Activated CD8-positive, alpha-beta T cell treated with anti-CD3 and anti-CD28 coated beads for 36 hours (primary cell): Measurements from ENCODE around the gene ZNF699. TPM values are rescaled to one million over a fixed set of nuclear protein-coding genes. Genes with fewer than 3 reads are reported as not detected.
A peak's percentile ranks its signal among the peaks of the same experiment; 100 is the strongest.
"Not testable (repeated sequence)": the region's sequence is repeated elsewhere in the genome, so short reads cannot be mapped to it uniquely, and the experiment has no call there.

ENCODE experiments used
- ATAC-seq: fragments of 200-7000 bp; cut with Tn5 transposase; one replicate; pipeline ENCODE4 v1.10.0; 2021; ENCODE audit warnings: mild to moderate bottlenecking, moderate library complexity
- CTCF ChIA-PET: fragments of 350-600 bp; sonication (Branson Sonifier 250); formaldehyde crosslinking; loops from one replicate; lab custom pipeline; 2021; ENCODE audit warnings: antibody characterized with exemption; lab: Charles Lee
- POLR2A ChIA-PET: fragments of 350-600 bp; sonication (Branson Sonifier 250); formaldehyde crosslinking; loops from one replicate; lab custom pipeline; 2021; ENCODE audit warnings: antibody characterized with exemption; lab: Charles Lee
- DNase-seq: peaks from one replicate; pipeline ENCODE4 v3.0.0-alpha.2; 2020
- H3K27ac Mint-ChIP-seq: one replicate; pipeline ENCODE4 v1.8.0; 2021; ENCODE audit warnings: mild to moderate bottlenecking, mixed read lengths
- H3K27me3 Mint-ChIP-seq: one replicate; pipeline ENCODE4 v1.8.0; 2021; ENCODE audit warnings: mixed read lengths
- H3K36me3 Mint-ChIP-seq: one replicate; pipeline ENCODE4 v1.8.0; 2021; ENCODE audit warnings: low read depth, mixed read lengths
- H3K4me1 Mint-ChIP-seq: one replicate; pipeline ENCODE4 v1.8.0; 2021; ENCODE audit warnings: low read depth, mixed read lengths
- H3K4me3 Mint-ChIP-seq: one replicate; pipeline ENCODE4 v1.8.0; 2021; ENCODE audit warnings: mild to moderate bottlenecking, moderate library complexity, mixed read lengths
- H3K9me3 Mint-ChIP-seq: one replicate; pipeline ENCODE4 v1.8.0; 2021; ENCODE audit warnings: mixed read lengths
- intact Hi-C: fragments of 100-400 bp; cut with micrococcal nuclease; formaldehyde crosslinking; loops from one replicate; pipeline ENCODE4 v1.10.0; 2022
- total RNA-seq, 2 experiments: library from RNA; stranded (reverse); gene quantifications; one replicate each; pipeline ENCODE4 v1.2.3, GENCODE V29; 2021
- TF ChIP-seq, protein P1 (sequence below): fragments of 200-600 bp; IDR thresholded peaks from one replicate; pipeline ENCODE4 v1.8.0; 2022; ENCODE audit warnings: antibody characterized with exemption, mild to moderate bottlenecking

ZNF699 gene
- total RNA-seq, 2 experiments from 2014 or later = 5.2 to 6.3 TPM

DNA sequence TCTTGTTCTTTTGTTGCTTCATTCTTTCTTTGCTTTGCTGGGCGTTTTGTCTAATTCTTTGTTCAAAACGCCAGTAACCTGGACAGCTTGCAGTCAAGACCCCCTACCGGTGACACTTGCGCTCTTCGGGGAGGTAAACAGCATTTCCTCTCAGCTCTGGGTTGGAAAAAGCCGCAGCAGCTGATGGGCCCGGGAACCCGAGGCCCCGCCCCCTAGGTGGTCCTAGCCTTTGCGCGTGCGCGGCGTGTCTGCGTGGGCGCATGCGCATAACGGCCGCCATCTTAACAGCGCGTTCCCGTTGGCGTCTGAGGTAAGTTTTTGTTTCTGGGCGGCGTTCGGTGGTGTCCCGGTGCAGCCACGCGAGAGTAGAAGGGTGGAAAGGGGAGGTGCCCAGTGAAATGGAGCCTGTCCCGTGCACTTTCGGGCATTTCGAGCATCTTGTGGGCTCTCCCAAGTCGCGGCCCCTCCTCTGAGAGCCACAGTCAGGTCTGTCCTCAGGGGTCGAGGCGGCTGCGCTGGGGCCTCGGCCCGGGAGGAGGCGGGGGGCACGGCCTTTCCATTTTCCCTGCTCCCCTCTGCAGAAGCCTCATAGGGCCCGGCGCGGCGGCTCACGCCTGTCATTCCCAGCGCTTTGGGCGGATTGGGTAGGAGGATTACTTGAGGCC is 14.4 kb upstream of the ZNF699 start, which contains the start of gene ZNF559:
TSS of gene ZNF559 (plus strand) at position 261 of the 665 bp plus-strand sequence. CDS start 14,371 bp downstream, outside the sequence.
- ChIA-PET CTCF (interaction anchor here (0.5 to 2.8 kb wide), 3 partner anchors 14 to 221 kb away, joined by 3 to 14 read pairs (median 4); partner anchors contain the start of gene ZNF699), POLR2A (interaction anchor here (0.9 to 1.2 kb wide), 3 partner anchors 10 to 258 kb away, joined by 3 read pairs; no protein-coding TSS in a partner anchor)
- H3K9me3 Mint-ChIP-seq = peaks cover 32% of the 10 kb centered on the region
- H3K36me3 Mint-ChIP-seq = peaks cover 42% of the 10 kb centered on the region
- H3K27ac Mint-ChIP-seq = peak within 1 kb of the TSS; percentile 97
- peak; percentile 96 for DNase-seq
- H3K4me1 Mint-ChIP-seq = peaks cover 26% of the 10 kb centered on the region
- peak; percentile 97 for ATAC-seq
- no peaks in the 10 kb centered on the region for H3K27me3 Mint-ChIP-seq
- TF ChIP-seq, protein P1, sequence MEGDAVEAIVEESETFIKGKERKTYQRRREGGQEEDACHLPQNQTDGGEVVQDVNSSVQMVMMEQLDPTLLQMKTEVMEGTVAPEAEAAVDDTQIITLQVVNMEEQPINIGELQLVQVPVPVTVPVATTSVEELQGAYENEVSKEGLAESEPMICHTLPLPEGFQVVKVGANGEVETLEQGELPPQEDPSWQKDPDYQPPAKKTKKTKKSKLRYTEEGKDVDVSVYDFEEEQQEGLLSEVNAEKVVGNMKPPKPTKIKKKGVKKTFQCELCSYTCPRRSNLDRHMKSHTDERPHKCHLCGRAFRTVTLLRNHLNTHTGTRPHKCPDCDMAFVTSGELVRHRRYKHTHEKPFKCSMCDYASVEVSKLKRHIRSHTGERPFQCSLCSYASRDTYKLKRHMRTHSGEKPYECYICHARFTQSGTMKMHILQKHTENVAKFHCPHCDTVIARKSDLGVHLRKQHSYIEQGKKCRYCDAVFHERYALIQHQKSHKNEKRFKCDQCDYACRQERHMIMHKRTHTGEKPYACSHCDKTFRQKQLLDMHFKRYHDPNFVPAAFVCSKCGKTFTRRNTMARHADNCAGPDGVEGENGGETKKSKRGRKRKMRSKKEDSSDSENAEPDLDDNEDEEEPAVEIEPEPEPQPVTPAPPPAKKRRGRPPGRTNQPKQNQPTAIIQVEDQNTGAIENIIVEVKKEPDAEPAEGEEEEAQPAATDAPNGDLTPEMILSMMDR = no peak
- peak within 1 kb of the TSS; percentile 91 for H3K4me3 Mint-ChIP-seq
- intact Hi-C loops = no loop called here

DNA sequence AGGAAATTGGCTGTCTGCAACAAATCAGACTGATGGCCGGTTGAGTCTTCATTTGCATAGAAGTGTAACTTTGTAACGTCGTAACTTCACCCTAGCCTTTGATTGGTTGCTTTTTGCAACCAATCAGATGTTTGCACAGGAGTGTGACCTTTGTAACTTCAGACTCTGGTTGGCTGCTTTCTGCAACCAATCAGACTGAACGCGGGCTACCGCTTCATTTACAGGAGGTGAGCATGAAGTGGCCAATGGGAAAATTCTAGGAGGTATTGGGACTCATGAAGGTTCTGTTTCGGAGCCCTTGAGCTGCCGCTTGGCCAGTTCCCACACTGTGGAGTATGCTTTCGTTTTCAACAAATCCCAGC is 13.9 kb upstream of the ZNF699 start:
- peaks cover 38% of the 10 kb centered on the region for H3K36me3 Mint-ChIP-seq
- peaks cover 28% of the 10 kb centered on the region for H3K9me3 Mint-ChIP-seq
- peak overlapping the region; percentile 91 for H3K4me3 Mint-ChIP-seq
- CTCF ChIA-PET = interaction anchor here (1.6 to 2.8 kb wide), 2 partner anchors 13 to 118 kb away, joined by 4 to 14 read pairs; partner anchors contain the start of gene ZNF699
- H3K27me3 Mint-ChIP-seq = no peaks in the 10 kb centered on the region
- peak overlapping the region; percentile 97 for H3K27ac Mint-ChIP-seq
- POLR2A ChIA-PET = interaction anchor here (0.9 to 1.2 kb wide), 3 partner anchors 10 to 259 kb away, joined by 3 read pairs; no protein-coding TSS in a partner anchor
- peaks cover 26% of the 10 kb centered on the region for H3K4me1 Mint-ChIP-seq
- intact Hi-C loops = no loop called here
- ATAC-seq = peak; percentile 56
- peak; percentile 76 for DNase-seq
- TF ChIP-seq, protein P1 = no peak

DNA sequence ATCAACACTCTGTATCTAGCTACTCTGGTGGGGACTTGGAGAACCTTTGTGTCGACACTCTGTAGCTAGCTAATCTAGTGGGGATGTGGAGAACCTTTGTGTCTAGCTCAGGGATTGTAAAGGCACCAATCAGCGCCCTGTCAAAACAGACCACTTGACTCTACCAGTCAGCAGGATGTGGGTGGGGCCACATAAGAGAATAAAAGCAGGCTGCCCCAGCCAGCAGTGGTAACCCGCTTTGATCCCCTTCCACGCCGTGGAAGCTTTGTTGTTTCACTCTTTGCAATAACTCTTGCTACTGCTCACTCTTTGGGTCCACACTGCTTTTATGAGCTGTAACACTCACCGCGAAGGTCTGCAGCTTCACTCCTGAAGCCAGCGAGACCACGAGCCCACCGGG is 12.6 kb upstream of the ZNF699 start:
- H3K36me3 Mint-ChIP-seq = peaks cover 27% of the 10 kb centered on the region
- POLR2A ChIA-PET, H3K27ac Mint-ChIP-seq, DNase-seq, intact Hi-C loops, H3K27me3 Mint-ChIP-seq, H3K4me3 Mint-ChIP-seq, ATAC-seq: not testable (repeated sequence)
- H3K4me1 Mint-ChIP-seq = peaks cover 25% of the 10 kb centered on the region
- H3K9me3 Mint-ChIP-seq = peaks cover 22% of the 10 kb centered on the region
- CTCF ChIA-PET = interaction anchor here (1.6 to 2.8 kb wide), 2 partner anchors 12 to 117 kb away, joined by 4 to 14 read pairs; partner anchors contain the start of gene ZNF699

DNA sequence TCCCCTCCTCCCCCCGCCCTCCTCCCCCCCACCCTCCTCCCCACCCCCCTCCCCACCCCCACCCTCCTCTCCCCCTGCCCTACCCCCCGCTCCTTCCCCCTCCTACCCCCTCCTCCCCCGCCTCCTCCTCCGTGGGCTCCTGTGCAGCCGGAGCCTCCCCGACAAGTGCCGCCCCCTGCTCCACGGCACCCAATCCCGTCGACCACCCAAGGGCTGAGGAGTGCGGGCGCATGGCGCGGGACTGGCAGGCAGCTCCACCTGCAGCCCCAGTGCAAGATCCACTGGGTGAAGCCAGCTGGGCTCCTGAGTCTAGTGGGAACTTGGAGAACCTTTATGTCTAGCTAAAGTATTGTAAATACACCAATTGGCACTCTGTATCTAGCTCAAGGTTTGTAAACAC is 12.1 kb upstream of the ZNF699 start:
- peaks cover 23% of the 10 kb centered on the region for H3K36me3 Mint-ChIP-seq
- H3K4me3 Mint-ChIP-seq, H3K27me3 Mint-ChIP-seq, POLR2A ChIA-PET, ATAC-seq, DNase-seq, H3K27ac Mint-ChIP-seq, intact Hi-C loops: not testable (repeated sequence)
- H3K4me1 Mint-ChIP-seq = peaks cover 25% of the 10 kb centered on the region
- H3K9me3 Mint-ChIP-seq = peaks cover 20% of the 10 kb centered on the region
- CTCF ChIA-PET = interaction anchor here (2.8 kb wide), 1 partner anchor 11 kb away, joined by 14 read pairs; the partner anchor contains the start of gene ZNF699

DNA sequence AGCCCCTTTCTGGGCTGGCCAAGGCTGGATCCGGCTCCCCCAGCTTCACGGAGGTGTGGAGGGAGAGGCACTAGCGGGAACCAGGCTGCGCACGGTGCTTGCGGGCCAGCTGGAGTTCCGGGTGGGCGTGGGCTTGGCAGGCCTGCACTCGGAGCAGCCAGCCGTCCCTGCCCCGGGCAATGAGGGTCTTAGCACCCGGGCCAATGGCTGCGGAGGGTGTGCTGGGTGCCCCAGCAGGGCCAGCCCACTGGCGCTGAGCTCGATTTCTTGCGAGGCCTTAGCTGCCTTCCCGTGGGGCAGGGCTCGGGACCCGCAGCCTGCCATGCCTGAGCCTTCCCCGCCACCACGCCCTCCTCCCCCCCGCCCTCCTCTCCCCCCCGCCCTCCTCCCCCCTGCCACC is 11.7 kb upstream of the ZNF699 start:
- H3K27ac Mint-ChIP-seq = no peak overlapping the region
- peaks cover 19% of the 10 kb centered on the region for H3K9me3 Mint-ChIP-seq
- H3K4me1 Mint-ChIP-seq = peaks cover 24% of the 10 kb centered on the region
- ChIA-PET CTCF (no interaction called here), POLR2A (no interaction called here)
- no peak for DNase-seq
- no peak for ATAC-seq
- H3K36me3 Mint-ChIP-seq = peaks cover 22% of the 10 kb centered on the region
- no peaks in the 10 kb centered on the region for H3K27me3 Mint-ChIP-seq
- intact Hi-C loops = no loop called here
- TF ChIP-seq, protein P1 = no peak
- no peak overlapping the region for H3K4me3 Mint-ChIP-seq
